HCT116 (cell line): ENCODE results near the gene TANC1. TPM values are rescaled to one million over a fixed set of nuclear protein-coding genes. Genes with fewer than 3 reads are reported as not detected.

Experiments
- ATAC-seq: fragments of 200-7000 bp; cut with Tn5 transposase; 2 replicates; pipeline ENCODE4 v1.9.1; 2020; ENCODE audit warnings: mild to moderate bottlenecking, moderate library complexity
- BruUV-seq: library from RNA; stranded (reverse); fragments of 400-500 nt; replicated peaks from 2 replicates; lab custom pipeline; 2021; lab: Mats Ljungman, UMichigan
- CTCF ChIA-PET: fragments of 300-600 bp; sonication (Branson Sonifier 250); formaldehyde crosslinking; loops from one replicate; lab custom pipeline; 2021; ENCODE audit warnings: antibody characterized with exemption; lab: Charles Lee
- POLR2A ChIA-PET: fragments of 300-600, 350-600 bp; sonication (Branson Sonifier 250); formaldehyde crosslinking; loops from one replicate; lab custom pipeline; 2021; ENCODE audit warnings: antibody characterized with exemption; lab: Charles Lee
- RAD21 ChIA-PET, 2 experiments: fragments of 300-600 bp; sonication (Branson Sonifier 250); formaldehyde crosslinking; loops; one replicate each; lab custom pipeline; 2023; ENCODE audit warnings: low total read pairs in 2 of 2; ENCODE audit not compliant: uncharacterized antibody in 2 of 2, unreplicated experiment in 2 of 2, low non-redundant PET in 1 of 2; lab: Charles Lee
- DNase-seq: peaks from one replicate; pipeline ENCODE4 v3.0.0-alpha.2; 2010; ENCODE audit warnings: low read depth, low spot score
- H2AFZ ChIP-seq: fragments of 200-600 bp; shearing (Covaris generic), sonication (generic); 2 replicates; pipeline ENCODE4 v1.6.1; 2017; ENCODE audit warnings: low read depth, mixed run types, mixed read lengths, antibody characterized with exemption, low read length; ENCODE audit not compliant: poor library complexity, severe bottlenecking
- H3K27ac ChIP-seq: 2 replicates; pipeline ENCODE4 v1.5.1; 2012; ENCODE audit warnings: low read depth, low read length
- H3K27me3 ChIP-seq: fragments of 200-600 bp; sonication (generic); 2 replicates; pipeline ENCODE4 v1.6.1; 2016; ENCODE audit warnings: mixed run types, low read length, mixed read lengths; ENCODE audit not compliant: insufficient read depth
- H3K36me3 ChIP-seq, 2 experiments: fragments of 200-500 bp in 1 of 2; fragments of 200-600 bp in 1 of 2; sonication (Bioruptor generic) in 1 of 2; sonication (generic) in 1 of 2; 2 replicates each; pipeline versions ENCODE4 v1.5.1 to v1.6.1; 2014 to 2016; ENCODE audit warnings: low read length in 2 of 2, inconsistent platforms in 1 of 2, mixed read lengths in 1 of 2, mixed run types in 1 of 2; ENCODE audit not compliant: insufficient read depth in 2 of 2, control insufficient read depth in 1 of 2
- H3K4me1 ChIP-seq, 2 experiments: fragments of 200-600 bp in 1 of 2; sonication (generic) in 1 of 2; 2 replicates each; pipeline versions ENCODE4 v1.5.1 to v1.6.1; 2012 to 2017; ENCODE audit warnings: low read length in 2 of 2, inconsistent platforms in 1 of 2, mild to moderate bottlenecking in 1 of 2, mixed read lengths in 1 of 2, mixed run types in 1 of 2, moderate library complexity in 1 of 2; ENCODE audit not compliant: insufficient read depth in 2 of 2, control insufficient read depth in 1 of 2
- H3K4me2 ChIP-seq: fragments of 200-600 bp; sonication (generic); 2 replicates; pipeline ENCODE4 v1.6.1; 2017; ENCODE audit warnings: mixed run types, low read length, mixed read lengths
- H3K4me3 ChIP-seq, 2 experiments: fragments of 200-600 bp in 1 of 2; sonication (generic) in 1 of 2; replicated peaks in 1 of 2; 2 replicates each; pipeline ENCODE4 v1.5.1; 2011 to 2016; ENCODE audit warnings: low read length in 2 of 2, control low read depth in 1 of 2, low read depth in 1 of 2, mild to moderate bottlenecking in 1 of 2, mixed read lengths in 1 of 2, mixed run types in 1 of 2
- H3K79me2 ChIP-seq: fragments of 200-600 bp; sonication (generic); 2 replicates; pipeline ENCODE4 v1.6.1; 2017; ENCODE audit warnings: mild to moderate bottlenecking, mixed run types, low read length, moderate library complexity, mixed read lengths; ENCODE audit not compliant: insufficient read depth
- H3K9ac ChIP-seq: fragments of 200-600 bp; sonication (generic); 2 replicates; pipeline ENCODE4 v1.6.1; 2016; ENCODE audit warnings: low read length, mixed read lengths
- H3K9me2 ChIP-seq: fragments of 200-600 bp; sonication (generic), shearing (Covaris generic); 2 replicates; pipeline ENCODE4 v1.6.1; 2017; ENCODE audit warnings: mixed run types, mild to moderate bottlenecking, moderate library complexity; ENCODE audit not compliant: insufficient read depth
- H3K9me3 ChIP-seq, 2 experiments: fragments of 200-500 bp in 1 of 2; fragments of 200-600 bp in 1 of 2; sonication (Bioruptor generic) in 1 of 2; sonication (generic) in 1 of 2; 2 replicates each; pipeline ENCODE4 v1.6.1; 2014 to 2017; ENCODE audit warnings: low read length in 2 of 2, mixed read lengths in 2 of 2, inconsistent platforms in 1 of 2, low read depth in 1 of 2, mild to moderate bottlenecking in 1 of 2, mixed run types in 1 of 2, moderate library complexity in 1 of 2; ENCODE audit not compliant: control insufficient read depth in 1 of 2, insufficient read depth in 1 of 2
- H4K20me1 ChIP-seq: fragments of 200-600 bp; sonication (generic), shearing (Covaris generic); 2 replicates; pipeline ENCODE4 v1.6.1; 2017; ENCODE audit warnings: mixed run types, mild to moderate bottlenecking, moderate library complexity; ENCODE audit not compliant: insufficient read depth
- CEBPB ChIP-seq: IDR thresholded peaks from 2 replicates; pipeline ENCODE4 v1.6.1; 2012; ENCODE audit warnings: low read depth
- EGR1 ChIP-seq: IDR thresholded peaks from 2 replicates; pipeline ENCODE4 v1.6.1; 2012; ENCODE audit warnings: low read depth
- ELF1 ChIP-seq: IDR thresholded peaks from 2 replicates; pipeline ENCODE4 v1.6.1; 2012; ENCODE audit warnings: low read depth, borderline replicate concordance
- EZH2phosphoT487 ChIP-seq: fragments of 200-600 bp; IDR thresholded peaks from 2 replicates; pipeline ENCODE4 v1.6.1; 2018; ENCODE audit warnings: antibody characterized with exemption, borderline replicate concordance
- MAX ChIP-seq: IDR thresholded peaks from 2 replicates; pipeline ENCODE4 v1.6.1; 2012
- POLR2AphosphoS5 ChIP-seq: IDR thresholded peaks from 2 replicates; pipeline ENCODE4 v1.6.1; 2011; ENCODE audit warnings: mild to moderate bottlenecking, low read depth, low read length, moderate library complexity
- RAD21 ChIP-seq: IDR thresholded peaks from 2 replicates; pipeline ENCODE4 v1.6.1; 2012; ENCODE audit warnings: low read depth, mild to moderate bottlenecking
- YY1 ChIP-seq: IDR thresholded peaks from 2 replicates; pipeline ENCODE4 v1.6.1; 2011; ENCODE audit warnings: low read length, low read depth, moderate library complexity, mild to moderate bottlenecking; ENCODE audit not compliant: insufficient replicate concordance; ENCODE audit errors: extremely low read depth
- intact Hi-C: fragments of 100-400 bp; cut with micrococcal nuclease; formaldehyde crosslinking; loops from 2 replicates; pipeline ENCODE4 v1.10.0; 2022
- total RNA-seq: library from RNA; stranded (reverse); gene quantifications from one replicate; pipeline ENCODE4 v1.2.1, GENCODE V29; 2021; ENCODE audit not compliant: unreplicated experiment

TANC1 gene
- total RNA-seq, 1 experiment from 2014 or later, result 15.1 TPM

- DNase-seq, result no peak
- H4K20me1 ChIP-seq, result no peaks in the 10 kb centered on the region
- H3K36me3 ChIP-seq, result no peaks in the 10 kb centered on the region
- H3K27ac ChIP-seq, result no peak overlapping the region
- peak overlapping the region; percentile 37 for H3K4me2 ChIP-seq
- H3K9me3 ChIP-seq, result no peaks in the 10 kb centered on the region
- ATAC-seq, result peak; percentile 78
- H3K4me1 ChIP-seq, result peaks cover 9 to 11% of the 10 kb centered on the region in 2 experiments; a peak in 3 of 4 replicates
- ChIA-PET POLR2A (interaction anchor here (0.8 to 1.5 kb wide), 2 partner anchors 14 to 16 kb away, joined by 3 to 4 read pairs; partner anchors contain the start of gene TANC1), RAD21 (no interaction called here), CTCF (interaction anchor here (0.8 kb wide), 1 partner anchor 164 kb away, joined by 3 read pairs; no protein-coding TSS in a partner anchor)
- intact Hi-C loops, result no loop called here
- no peak overlapping the region for H3K4me3 ChIP-seq
- no TSS peak for BruUV-seq
- H2AFZ ChIP-seq, result peak overlapping the region; percentile 62
- H3K27me3 ChIP-seq, result no peaks in the 10 kb centered on the region
- TF ChIP-seq CEBPB, result 0 out of 2 replicates have a peak, but pooled peaks have one; percentile 28
- no peak for TF ChIP-seq POLR2AphosphoS5
- no peak for TF ChIP-seq EGR1
- no peak for TF ChIP-seq YY1
- no peaks in the 10 kb centered on the region for H3K79me2 ChIP-seq
- H3K9ac ChIP-seq, result no peak overlapping the region
- H3K9me2 ChIP-seq, result no peaks in the 10 kb centered on the region
These were observed 14.3 kb upstream of the TANC1 start for GRCh38 chr2:158953926-158954763.

- no peak overlapping the region for H3K4me2 ChIP-seq
- TF ChIP-seq RAD21 (no peak), POLR2AphosphoS5 (no peak), MAX (no peak), ELF1 (no peak), EZH2phosphoT487 (no peak)
- H3K4me3 ChIP-seq, result no peak overlapping the region
- no peaks in the 10 kb centered on the region for H4K20me1 ChIP-seq
- RAD21 ChIA-PET, result no interaction called here
- no peak overlapping the region for H2AFZ ChIP-seq
- no peaks in the 10 kb centered on the region for H3K27me3 ChIP-seq
- ATAC-seq (no peak), DNase-seq (no peak)
- H3K4me1 ChIP-seq, result peaks cover 9 to 11% of the 10 kb centered on the region in 2 experiments; a peak in 3 of 4 replicates
- no peak overlapping the region for H3K9ac ChIP-seq
- CTCF ChIA-PET, result no interaction called here
- POLR2A ChIA-PET, result no interaction called here
- no peak overlapping the region for H3K27ac ChIP-seq
- no peaks in the 10 kb centered on the region for H3K79me2 ChIP-seq
- no TSS peak for BruUV-seq
- intact Hi-C loops, result no loop called here
- no peaks in the 10 kb centered on the region for H3K36me3 ChIP-seq
- no peaks in the 10 kb centered on the region for H3K9me2 ChIP-seq
- H3K9me3 ChIP-seq, result no peaks in the 10 kb centered on the region
These were observed 12.5 kb upstream of the TANC1 start for GRCh38 chr2:158955842-158956365.
